ENCODE measurements around the gene FRAS1.

- no peak for TF ChIP-seq EZH2 (IDR thresholded peaks at IDR 0.05; ENCODE audit: low read length, missing control alignments)
- TF ChIP-seq CTCF (conservative IDR thresholded peaks at IDR 0.05 in 1 of 2, IDR thresholded peaks at IDR 0.05 in 1 of 2; ENCODE audit: low read depth in 1 of 2, low read length in 2 of 2): no peak
Observed at GRCh38 chr4:78428996-78429395, 371.9 kb downstream of the FRAS1 start.

Measured in fibroblast of lung (primary cell).